IMR-90 (cell line): ENCODE results near the gene MXRA8. TPM values are rescaled to one million over a fixed set of nuclear protein-coding genes. Genes with fewer than 3 reads are reported as not detected.

Source experiments
- ATAC-seq: fragments of 200-7000 bp; cut with Tn5 transposase; 2 replicates; pipeline ENCODE4 v1.9.1; 2020; ENCODE audit warnings: low read depth, mild to moderate bottlenecking, moderate library complexity
- BruUV-seq: library from RNA; stranded (reverse); fragments of 400-500 nt; replicated peaks from 2 replicates; lab custom pipeline; 2021; lab: Mats Ljungman, UMichigan
- CTCF ChIA-PET: fragments of 300-600 bp; formaldehyde crosslinking; extraction: SDS; loops from one replicate; lab custom pipeline; 2021; ENCODE audit warnings: antibody characterized with exemption; lab: Yijun Ruan, JAX
- POLR2A ChIA-PET: fragments of 300-600 bp; sonication (Branson Sonifier 250); formaldehyde crosslinking; loops from one replicate; lab custom pipeline; 2022; ENCODE audit warnings: antibody characterized with exemption; ENCODE audit not compliant: unreplicated experiment; lab: Charles Lee
- DNase-seq: peaks from one replicate; pipeline ENCODE4 v3.0.0; 2013
- H2AFZ ChIP-seq: replicated peaks from 2 replicates; pipeline ENCODE3; 2013; ENCODE audit warnings: low read length, mild to moderate bottlenecking; ENCODE audit not compliant: poor library complexity
- H2AK5ac ChIP-seq: 2 replicates; pipeline ENCODE4 v1.6.1; 2013; ENCODE audit warnings: low read depth, low read length, inconsistent platforms
- H2AK9ac ChIP-seq: replicated peaks from 2 replicates; pipeline ENCODE3; 2013; ENCODE audit warnings: mild to moderate bottlenecking, low read depth, low read length, moderate library complexity; ENCODE audit not compliant: poor library complexity
- H2BK120ac ChIP-seq: 2 replicates; pipeline ENCODE4 v1.6.1; 2013; ENCODE audit warnings: low read depth, low read length, inconsistent platforms
- H2BK15ac ChIP-seq: 3 replicates; pipeline ENCODE4 v1.6.1; 2013; ENCODE audit warnings: low read depth, low read length, inconsistent platforms
- H2BK20ac ChIP-seq: 2 replicates; pipeline ENCODE4 v1.6.1; 2013; ENCODE audit warnings: low read depth, mild to moderate bottlenecking, inconsistent platforms, low read length, moderate library complexity
- H2BK5ac ChIP-seq: 2 replicates; pipeline ENCODE4 v1.6.1; 2013; ENCODE audit warnings: mild to moderate bottlenecking, low read depth, low read length, inconsistent platforms; ENCODE audit not compliant: poor library complexity, severe bottlenecking
- H3K14ac ChIP-seq: replicated peaks from 2 replicates; pipeline ENCODE4 v1.6.1; 2013; ENCODE audit warnings: low read depth, low read length, inconsistent platforms
- H3K18ac ChIP-seq: 2 replicates; pipeline ENCODE4 v1.6.1; 2013; ENCODE audit warnings: low read depth, low read length, control low read depth
- H3K23ac ChIP-seq: 2 replicates; pipeline ENCODE4 v1.6.1; 2013; ENCODE audit warnings: low read depth, low read length, inconsistent platforms
- H3K27ac ChIP-seq: 2 replicates; pipeline ENCODE4 v1.5.1; 2013; ENCODE audit warnings: mild to moderate bottlenecking, control low read depth, low read length; ENCODE audit not compliant: insufficient read depth
- H3K27me3 ChIP-seq: 2 replicates; pipeline ENCODE4 v1.6.1; 2013; ENCODE audit warnings: low read length; ENCODE audit not compliant: control insufficient read depth, insufficient read depth
- H3K36me3 ChIP-seq: 2 replicates; pipeline ENCODE4 v1.6.1; 2013; ENCODE audit warnings: low read length, mixed read lengths; ENCODE audit not compliant: control insufficient read depth, insufficient read depth
- H3K4ac ChIP-seq: 2 replicates; pipeline ENCODE4 v1.6.1; 2013; ENCODE audit warnings: low read depth, low read length, inconsistent platforms
- H3K4me1 ChIP-seq: 2 replicates; pipeline ENCODE4 v1.6.1; 2013; ENCODE audit warnings: low read length, mixed read lengths; ENCODE audit not compliant: control insufficient read depth, insufficient read depth
- H3K4me2 ChIP-seq: 2 replicates; pipeline ENCODE4 v1.6.1; 2013; ENCODE audit warnings: low read depth, mild to moderate bottlenecking, control low read depth, low read length, moderate library complexity
- H3K4me3 ChIP-seq: 2 replicates; pipeline ENCODE4 v1.5.1; 2013; ENCODE audit warnings: low read depth, mild to moderate bottlenecking, control low read depth, low read length, moderate library complexity; ENCODE audit not compliant: insufficient read depth
- H3K56ac ChIP-seq: 2 replicates; pipeline ENCODE4 v1.6.1; 2013; ENCODE audit warnings: low read length, inconsistent platforms; ENCODE audit not compliant: insufficient read depth; ENCODE audit errors: extremely low read depth
- H3K79me1 ChIP-seq, 2 experiments: 2 replicates each; pipeline ENCODE4 v1.6.1; 2013; ENCODE audit warnings: low read length in 2 of 2, inconsistent platforms in 1 of 2, low read depth in 1 of 2
- H3K9ac ChIP-seq: 2 replicates; pipeline ENCODE4 v1.6.1; 2013; ENCODE audit warnings: low read depth, low read length, control low read depth
- H3K9me1 ChIP-seq: 2 replicates; pipeline ENCODE4 v1.6.1; 2013; ENCODE audit warnings: low read length, inconsistent platforms; ENCODE audit not compliant: insufficient read depth
- H3K9me3 ChIP-seq: 2 replicates; pipeline ENCODE4 v1.6.1; 2013; ENCODE audit warnings: low read length; ENCODE audit not compliant: control insufficient read depth, insufficient read depth
- H4K20me1 ChIP-seq: 2 replicates; pipeline ENCODE4 v1.6.1; 2013; ENCODE audit warnings: low read length, inconsistent platforms; ENCODE audit not compliant: insufficient read depth
- H4K5ac ChIP-seq: 2 replicates; pipeline ENCODE4 v1.6.1; 2013; ENCODE audit warnings: mild to moderate bottlenecking, low read depth, low read length, control low read depth
- H4K8ac ChIP-seq, 2 experiments: 2 replicates each; pipeline ENCODE4 v1.6.1; 2013; ENCODE audit warnings: low read depth in 2 of 2, low read length in 2 of 2, control low read depth in 1 of 2, inconsistent platforms in 1 of 2
- H4K91ac ChIP-seq: 2 replicates; pipeline ENCODE4 v1.6.1; 2013; ENCODE audit warnings: low read depth, low read length, inconsistent platforms; ENCODE audit not compliant: insufficient read depth
- BHLHE40 ChIP-seq: fragments of 150-350 bp; IDR thresholded peaks from 2 replicates; pipeline ENCODE4 v1.6.1; 2016; ENCODE audit warnings: mild to moderate bottlenecking, low read depth, low read length
- CEBPB ChIP-seq: IDR thresholded peaks from 2 replicates; pipeline ENCODE4 v1.6.1; 2012; ENCODE audit warnings: low read depth, low read length, improper control_type of control experiment
- CHD1 ChIP-seq: IDR thresholded peaks from 2 replicates; pipeline ENCODE4 v1.6.1; 2012; ENCODE audit warnings: low read depth, low read length, improper control_type of control experiment
- CTCF ChIP-seq: conservative IDR thresholded peaks from 2 replicates; pipeline ENCODE4 v1.5.1; 2012; ENCODE audit warnings: mild to moderate bottlenecking, low read depth, low read length, improper control_type of control experiment
- FOS ChIP-seq: fragments of 150-350 bp; IDR thresholded peaks from 2 replicates; pipeline ENCODE4 v1.6.1; 2016; ENCODE audit warnings: low read depth, low read length
- MAFK ChIP-seq: IDR thresholded peaks from 2 replicates; pipeline ENCODE4 v1.6.1; 2012; ENCODE audit warnings: low read depth, low read length, improper control_type of control experiment
- MAZ ChIP-seq: IDR thresholded peaks from 2 replicates; pipeline ENCODE4 v1.6.1; 2012; ENCODE audit warnings: low read depth, mild to moderate bottlenecking, low read length, improper control_type of control experiment, moderate library complexity, borderline replicate concordance
- MXI1 ChIP-seq: IDR thresholded peaks from 2 replicates; pipeline ENCODE4 v1.6.1; 2012; ENCODE audit warnings: low read depth, mild to moderate bottlenecking, low read length, moderate library complexity, borderline replicate concordance
- NFE2L2 ChIP-seq: fragments of 150-350 bp; IDR thresholded peaks from 2 replicates; pipeline ENCODE4 v1.6.1; 2016; ENCODE audit warnings: low read depth, mild to moderate bottlenecking, low read length
- POLR2A ChIP-seq: IDR thresholded peaks from 2 replicates; pipeline ENCODE4 v1.6.1; 2012; ENCODE audit warnings: mild to moderate bottlenecking, low read depth, low read length
- RAD21 ChIP-seq: IDR thresholded peaks from 2 replicates; pipeline ENCODE4 v1.6.1; 2012; ENCODE audit warnings: low read length, improper control_type of control experiment
- RCOR1 ChIP-seq: IDR thresholded peaks from 2 replicates; pipeline ENCODE4 v1.6.1; 2012; ENCODE audit warnings: mild to moderate bottlenecking, low read length, improper control_type of control experiment; ENCODE audit not compliant: insufficient replicate concordance
- RFX5 ChIP-seq: IDR thresholded peaks from 2 replicates; pipeline ENCODE4 v1.8.0; 2012; ENCODE audit warnings: low read depth, mild to moderate bottlenecking, low read length, moderate library complexity
- SMC3 ChIP-seq: fragments of 150-350 bp; IDR thresholded peaks from 2 replicates; pipeline ENCODE4 v1.6.1; 2016; ENCODE audit warnings: low read depth, mild to moderate bottlenecking, antibody characterized with exemption, low read length, moderate library complexity
- USF2 ChIP-seq: fragments of 150-350 bp; IDR thresholded peaks from 2 replicates; pipeline ENCODE4 v1.6.1; 2017; ENCODE audit warnings: mild to moderate bottlenecking, antibody characterized with exemption, low read length, low read depth
- WGBS, 2 experiments: methylation state at CpG; one replicate each; pipeline versions ENCODE4 v1.1.5 to v1.1.7; 2013; ENCODE audit warnings: missing lambda C conversion rate in 2 of 2; ENCODE audit not compliant: insufficient read length in 1 of 2; ENCODE audit errors: extremely low coverage in 2 of 2; 5-methylcytosine and 5-hydroxymethylcytosine counted together
- dilution Hi-C: fragments of 300-500 bp; cut with HindIII; formaldehyde crosslinking; loops from one replicate; pipeline ENCODE4 v1.14.3; 2018; ENCODE audit warnings: low sequenced_read_pairs; ENCODE audit not compliant: unreplicated experiment
- in situ Hi-C: fragments of 300-500 bp; cut with MboI; formaldehyde crosslinking; loops from 3 replicates; pipeline ENCODE4 v1.14.3; 2019; ENCODE audit warnings: low sequenced_read_pairs, inconsistent platforms, mixed read lengths
- intact Hi-C: fragments of 100-400 bp; cut with micrococcal nuclease; formaldehyde crosslinking; loops from 2 replicates; pipeline ENCODE4 v1.10.0; 2022
- polyA plus RNA-seq, 3 experiments: library from polyadenylated mRNA; depleted of rRNA; stranded (reverse); fragments of >200 nt; gene quantifications; 2 replicates each; pipeline ENCODE4 v1.2.3, GENCODE V29; 2012; ENCODE audit warnings: low replicate concordance in 1 of 3
- total RNA-seq: library from RNA; depleted of rRNA; stranded (reverse); fragments of >200 nt; gene quantifications from 2 replicates; pipeline ENCODE4 v1.2.3, GENCODE V29; 2012

Gene MXRA8
- total and polyA plus RNA-seq, 2 of the 4 experiments (the other 2 are of a cell fraction): 92.5 to 469 TPM

DNA sequence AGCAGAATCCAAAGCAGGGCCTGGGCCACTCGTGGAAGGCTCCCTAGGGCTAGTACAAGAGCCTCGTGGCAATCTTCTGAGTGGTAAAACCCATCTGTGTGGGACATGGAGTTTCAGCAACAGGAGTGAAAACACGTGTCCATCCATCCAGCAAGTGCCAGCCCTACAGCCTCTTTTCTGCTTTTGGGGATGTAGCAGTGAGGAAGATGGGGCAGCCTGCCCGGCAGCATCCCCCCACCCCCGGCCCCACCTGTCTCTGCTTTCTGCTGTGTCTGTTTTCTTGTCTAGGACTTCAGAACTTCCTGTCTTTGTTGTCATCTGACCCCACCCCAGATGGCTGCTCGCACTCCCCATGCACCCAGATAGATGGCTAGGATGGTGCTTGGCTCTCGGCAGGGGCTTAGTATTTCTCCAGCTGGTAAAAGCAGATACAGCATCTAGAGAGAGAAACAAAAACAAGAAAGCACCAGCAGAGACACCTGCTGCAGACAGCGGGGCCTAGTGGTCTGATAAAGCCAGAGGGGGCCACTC lies 32.2 kb downstream of the MXRA8 start:
- Histone ChIP-seq H2AFZ (no peak overlapping the region), H3K23ac (no peak overlapping the region), H3K4me1 (peaks cover 7% of the 10 kb centered on the region; the same call in 1 of the 2 replicates), H3K9me1 (peaks cover 9% of the 10 kb centered on the region), H3K4me2 (no peak overlapping the region), H3K4ac (no peak overlapping the region), H3K27me3 (no peaks in the 10 kb centered on the region), H4K20me1 (peaks cover 48% of the 10 kb centered on the region), H4K5ac (no peak overlapping the region), H2AK5ac (no peak overlapping the region), H3K56ac (no peak overlapping the region), H3K9me3 (no peaks in the 10 kb centered on the region), H4K8ac (no peak overlapping the region), H3K14ac (no peak overlapping the region), H3K9ac (no peak overlapping the region), H3K79me1 (peaks cover 7 to 51% of the 10 kb centered on the region in 2 experiments; a peak in 2 of 4 replicates), H3K18ac (no peak overlapping the region), H2AK9ac (peak overlapping the region; percentile 16), H3K36me3 (peaks cover 5% of the 10 kb centered on the region), H2BK120ac (no peak overlapping the region), H3K27ac (no peak overlapping the region), H2BK20ac (no peak overlapping the region), H4K91ac (no peak overlapping the region), H2BK5ac (no peak overlapping the region), H3K4me3 (no peak overlapping the region), H2BK15ac (no peak overlapping the region)
- POLR2A ChIA-PET: no interaction called here
- no TSS peak for BruUV-seq
- intact Hi-C loops (no loop called here), dilution Hi-C loops (no loop called here), in situ Hi-C loops (no loop called here)
- ATAC-seq: no peak
- CTCF ChIA-PET: no interaction called here
- DNase-seq: no peak
- WGBS, 2 experiments: 80% methylated on average over 1 of the region's 8 CpGs; no CpG with 5 or more reads in 1 of the 2 experiments
- no peak for TF ChIP-seq CEBPB
- TF ChIP-seq FOS: no peak
- no peak for TF ChIP-seq CTCF
- no peak for TF ChIP-seq MXI1
- no peak for TF ChIP-seq NFE2L2
- TF ChIP-seq MAFK: no peak
- no peak for TF ChIP-seq RAD21
- TF ChIP-seq RCOR1: no peak
- TF ChIP-seq CHD1: no peak
- TF ChIP-seq MAZ: no peak
- TF ChIP-seq POLR2A: no peak
- TF ChIP-seq BHLHE40: no peak
- TF ChIP-seq SMC3: no peak
- no peak for TF ChIP-seq USF2
- TF ChIP-seq RFX5: no peak
